GM10847 (cell line): ENCODE data around the gene TMEM167A.

ENCODE experiments used
- POLR2A ChIP-seq: IDR thresholded peaks from 2 replicates; pipeline ENCODE4 v1.6.1; 2011; ENCODE audit not compliant: insufficient read length; ENCODE audit errors: extremely low read depth

The TMEM167A gene

DNA sequence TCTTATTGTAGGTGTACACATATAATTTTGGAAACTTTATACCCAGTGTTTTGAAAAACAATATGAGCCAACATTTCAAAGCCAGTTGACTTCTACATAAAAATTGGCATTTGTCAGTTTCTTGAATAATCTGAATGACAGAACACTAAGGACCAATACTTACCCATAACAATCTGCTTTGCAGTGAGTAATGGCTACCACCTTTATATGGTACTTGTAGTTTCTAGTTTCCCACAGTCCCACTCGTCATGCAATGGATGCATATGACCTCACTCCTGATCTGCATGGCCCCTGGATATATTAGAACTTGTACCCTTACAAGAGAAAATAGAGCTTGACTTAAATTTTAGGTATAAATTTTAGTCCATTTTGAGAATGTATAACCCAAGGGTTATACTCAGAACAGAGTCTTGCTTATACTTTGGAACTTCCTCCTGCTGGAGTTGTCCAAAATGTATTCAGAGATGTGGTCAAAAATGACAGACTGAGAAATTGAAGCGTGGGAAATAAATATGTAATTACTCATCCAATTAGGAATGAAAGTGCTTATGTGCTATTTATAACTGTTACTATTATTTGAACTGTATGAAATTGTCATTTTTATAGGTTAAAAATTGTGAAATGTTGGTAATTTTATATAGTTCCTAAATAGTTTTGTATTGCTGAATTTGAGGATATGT lies 19.6 kb upstream of the TMEM167A start:
- no peak for TF ChIP-seq POLR2A

DNA sequence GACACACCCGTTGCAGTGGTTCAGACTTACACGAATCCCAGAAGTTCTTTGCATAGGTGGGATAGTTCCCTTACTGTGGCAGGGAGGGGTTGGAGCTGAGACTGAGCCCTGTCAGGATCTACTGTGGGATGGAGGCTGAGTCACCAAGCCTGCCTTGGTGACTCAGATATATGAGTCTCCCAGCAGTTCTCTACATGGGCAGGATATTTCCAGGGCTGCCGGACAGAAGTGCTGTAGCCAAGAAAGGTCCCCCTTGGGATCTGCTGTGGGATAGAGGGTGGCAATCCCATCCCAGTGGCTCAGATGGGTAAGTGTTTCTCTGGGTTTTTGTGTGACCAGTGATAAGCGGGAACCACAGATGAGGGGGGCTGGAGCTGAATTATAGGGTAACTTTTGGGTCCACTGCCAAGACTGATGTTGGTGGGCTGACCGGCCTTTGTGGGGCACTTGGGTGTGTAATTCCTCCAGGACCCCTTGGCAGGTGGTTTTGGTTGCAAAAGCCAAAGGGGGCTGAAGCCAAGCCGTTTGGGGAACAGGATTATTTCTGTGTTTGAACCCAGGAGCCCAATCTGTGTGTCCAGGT lies 18.9 kb upstream of the TMEM167A start:
- TF ChIP-seq POLR2A = no peak

DNA sequence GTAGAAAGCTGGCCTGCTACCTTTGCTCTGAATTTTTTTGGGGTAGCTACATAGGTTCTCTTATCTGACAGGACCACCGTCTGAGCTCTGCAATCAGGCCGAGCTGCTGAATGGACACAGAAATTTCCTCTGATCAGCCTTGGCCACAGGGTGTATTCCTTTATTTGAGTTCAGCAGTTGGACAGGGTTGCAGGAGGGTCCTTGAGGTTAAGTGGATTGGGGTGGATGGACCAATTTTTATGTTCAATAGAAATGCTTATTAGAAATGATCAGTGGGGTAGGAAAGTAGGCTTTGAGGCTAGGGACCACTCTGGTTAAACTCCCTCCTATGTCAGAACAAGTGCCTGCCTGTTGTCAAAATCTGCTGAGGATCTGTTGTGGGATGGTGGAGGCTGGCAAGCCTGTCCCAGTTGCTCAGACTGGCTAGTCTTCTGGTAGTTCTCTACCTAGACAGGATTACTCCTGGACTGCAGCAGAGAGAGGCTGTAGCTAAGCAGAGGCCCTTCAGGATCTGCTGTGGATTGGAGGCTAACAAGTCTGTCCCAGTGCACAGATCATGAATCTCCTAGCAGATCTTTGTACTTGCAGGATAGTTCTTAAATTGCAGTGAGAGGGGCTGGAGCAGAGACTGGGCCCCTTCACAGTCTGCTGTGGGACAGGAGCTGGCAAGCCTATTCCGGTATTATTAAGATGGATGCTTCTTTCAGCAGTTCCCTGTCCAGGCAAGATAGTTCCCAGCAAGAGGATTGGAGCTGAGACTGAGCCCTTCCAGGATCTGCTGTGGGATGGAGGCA lies 18.2 kb upstream of the TMEM167A start:
- TF ChIP-seq POLR2A = no peak

DNA sequence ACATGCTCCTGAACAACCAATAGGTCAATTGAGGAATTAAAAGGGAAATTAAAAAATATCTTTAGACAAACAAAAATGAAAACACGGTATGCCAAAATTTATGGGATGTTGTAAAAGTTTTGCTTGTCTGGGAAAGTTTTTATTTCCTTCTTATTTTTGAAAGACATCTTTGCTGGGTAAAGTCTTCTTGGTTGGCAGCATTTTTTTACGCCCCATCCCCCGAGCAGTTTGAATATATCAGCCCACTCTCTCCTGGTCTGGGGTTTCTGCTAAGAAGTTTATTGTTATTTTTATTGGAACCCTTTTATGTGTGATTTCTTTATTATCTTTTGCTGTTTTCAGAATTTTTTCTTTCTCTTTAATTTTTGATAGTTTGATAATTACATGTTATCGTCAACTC lies 16.5 kb upstream of the TMEM167A start:
- TF ChIP-seq POLR2A = no peak

DNA sequence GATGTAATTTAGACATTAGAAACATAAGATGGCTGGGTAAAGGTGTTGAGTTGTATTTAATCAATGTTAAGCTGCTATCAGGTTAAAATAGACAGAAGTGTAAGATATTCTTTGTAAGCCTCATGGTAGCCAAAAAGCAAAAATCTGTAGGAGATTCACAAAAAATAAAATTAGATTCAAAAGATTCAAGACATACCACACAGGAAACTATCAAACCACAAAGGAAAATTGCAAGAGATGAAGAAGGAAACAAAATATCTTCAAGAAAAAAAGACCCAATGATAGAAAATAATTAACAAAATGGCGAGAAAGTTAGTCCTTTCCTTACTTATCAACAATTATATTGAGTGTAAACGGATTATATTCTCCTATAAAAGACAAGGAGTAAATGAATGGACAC lies 15.4 kb upstream of the TMEM167A start:
- TF ChIP-seq POLR2A = no peak

DNA sequence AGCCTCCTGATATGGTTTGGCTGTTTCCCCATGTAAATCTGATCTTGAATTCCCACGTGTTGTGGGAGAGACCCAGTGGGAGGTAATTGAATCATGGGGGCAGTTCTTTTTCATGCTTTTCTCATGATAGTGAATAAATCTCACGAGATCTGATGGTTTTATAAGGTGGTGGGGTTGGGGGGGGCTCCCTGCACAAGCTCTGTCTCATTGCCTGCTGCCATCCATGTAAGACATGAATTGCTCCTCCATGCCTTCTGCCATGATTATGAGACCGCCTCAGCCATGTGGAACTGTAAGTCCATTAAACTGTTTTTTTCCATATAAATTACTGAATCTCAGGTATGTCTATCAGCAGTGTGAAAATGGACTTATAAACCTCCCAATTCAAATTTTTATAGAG lies 13.0 kb upstream of the TMEM167A start:
- no peak for TF ChIP-seq POLR2A

DNA sequence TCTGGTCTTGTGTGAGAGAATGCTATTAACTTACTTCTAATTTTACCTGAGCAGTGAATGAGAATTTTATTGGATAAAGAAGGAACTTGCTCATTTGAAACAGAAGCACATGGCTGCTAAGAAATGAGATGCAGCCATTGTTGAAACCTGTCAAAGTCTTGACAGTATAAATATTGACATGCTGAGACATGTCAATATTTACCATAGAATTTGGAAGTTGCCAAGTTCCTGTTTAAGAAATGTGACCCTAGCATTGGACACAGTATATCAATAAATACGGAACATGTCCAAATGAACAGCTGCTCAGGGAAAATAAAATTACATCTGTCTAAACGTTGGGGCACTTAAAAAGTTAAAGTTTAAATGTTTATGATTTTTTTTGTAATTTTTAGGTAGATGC lies 7.9 kb upstream of the TMEM167A start:
- no peak for TF ChIP-seq POLR2A

DNA sequence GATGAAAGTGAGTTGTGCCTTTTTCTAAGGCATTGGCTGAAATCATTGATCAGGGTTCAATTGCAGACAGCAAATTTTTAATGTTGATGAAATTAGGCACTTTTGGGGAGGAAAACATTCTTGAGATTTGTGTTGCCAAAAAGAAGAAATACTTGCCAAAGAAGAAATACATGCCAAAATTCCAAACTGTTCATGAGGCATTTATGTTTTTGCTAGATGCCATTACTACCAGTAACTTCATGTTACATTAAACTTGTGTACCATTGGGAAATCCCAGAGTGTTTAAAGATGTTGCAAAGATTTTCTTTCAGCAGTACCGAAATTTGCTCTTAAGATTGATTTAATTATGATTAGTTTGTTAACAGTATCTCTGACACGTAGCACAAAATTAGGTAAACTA lies 7.1 kb upstream of the TMEM167A start:
- no peak for TF ChIP-seq POLR2A

DNA sequence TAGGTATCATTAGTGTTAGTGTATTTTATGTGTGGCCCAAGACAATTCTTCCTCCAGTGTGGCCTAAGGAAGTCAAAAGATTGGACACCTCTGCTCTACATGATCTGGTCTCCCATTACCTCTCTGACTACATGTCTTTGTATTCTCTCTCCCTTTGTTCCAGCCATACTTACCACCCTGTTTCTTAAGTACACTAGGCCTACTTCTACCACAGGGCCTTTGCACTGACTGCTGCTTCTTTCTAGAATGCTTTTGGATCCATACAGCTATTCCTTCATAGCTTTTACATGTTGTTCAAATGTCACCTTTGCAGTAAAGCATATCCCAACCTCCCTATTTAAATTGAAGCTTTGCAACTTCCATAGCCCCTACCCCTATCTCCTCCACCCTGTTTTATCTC lies 5.6 kb upstream of the TMEM167A start:
- no peak for TF ChIP-seq POLR2A

DNA sequence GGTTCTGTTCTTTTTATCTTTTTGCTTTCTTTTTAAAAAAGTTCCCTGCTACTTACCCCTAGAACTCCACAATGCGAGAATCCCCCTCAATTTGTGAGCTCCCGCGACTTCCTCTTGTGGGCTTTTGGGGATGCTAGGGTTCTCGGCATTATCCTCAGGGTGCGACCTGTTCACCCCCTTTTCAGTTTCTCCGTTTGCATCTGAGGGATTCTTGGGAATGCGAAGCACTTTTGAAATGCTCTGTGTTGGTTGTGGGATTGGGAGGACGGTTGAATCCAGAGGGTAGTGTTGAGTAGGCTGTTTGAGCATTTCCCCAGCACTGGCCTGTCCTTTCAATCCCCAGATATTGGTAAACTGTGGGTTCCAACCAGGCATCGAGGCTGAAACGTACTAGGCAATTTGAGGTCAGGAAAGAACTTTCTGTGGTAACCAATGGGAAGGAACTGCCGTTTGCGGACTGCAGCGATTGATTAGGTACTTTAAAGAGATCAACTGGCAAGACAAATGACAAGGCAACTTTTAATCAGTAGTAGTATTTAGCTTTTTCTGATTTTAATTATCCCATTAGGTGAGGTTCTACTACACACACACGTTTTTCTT lies 568 bp upstream of the TMEM167A start:
- TF ChIP-seq POLR2A = no peak

DNA sequence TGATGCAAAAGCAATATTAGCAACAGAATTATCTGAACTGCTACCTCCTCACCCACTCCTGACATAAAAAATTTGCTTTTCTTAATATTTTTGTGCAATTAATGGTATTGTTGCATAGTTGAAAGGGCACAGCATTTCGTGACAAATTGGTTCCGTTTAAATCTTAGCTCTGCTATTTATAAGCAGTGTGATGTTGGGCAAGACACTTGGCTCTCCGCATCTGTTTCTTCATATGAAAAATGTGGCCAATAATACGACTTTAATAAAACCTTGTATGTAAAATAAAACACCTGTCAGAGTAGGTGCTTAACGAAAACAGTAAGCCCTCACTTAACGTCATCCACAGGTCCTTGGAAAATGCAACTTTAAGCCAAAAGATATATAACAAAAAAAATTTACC lies 4.2 kb downstream of the TMEM167A start:
- TF ChIP-seq POLR2A = no peak

DNA sequence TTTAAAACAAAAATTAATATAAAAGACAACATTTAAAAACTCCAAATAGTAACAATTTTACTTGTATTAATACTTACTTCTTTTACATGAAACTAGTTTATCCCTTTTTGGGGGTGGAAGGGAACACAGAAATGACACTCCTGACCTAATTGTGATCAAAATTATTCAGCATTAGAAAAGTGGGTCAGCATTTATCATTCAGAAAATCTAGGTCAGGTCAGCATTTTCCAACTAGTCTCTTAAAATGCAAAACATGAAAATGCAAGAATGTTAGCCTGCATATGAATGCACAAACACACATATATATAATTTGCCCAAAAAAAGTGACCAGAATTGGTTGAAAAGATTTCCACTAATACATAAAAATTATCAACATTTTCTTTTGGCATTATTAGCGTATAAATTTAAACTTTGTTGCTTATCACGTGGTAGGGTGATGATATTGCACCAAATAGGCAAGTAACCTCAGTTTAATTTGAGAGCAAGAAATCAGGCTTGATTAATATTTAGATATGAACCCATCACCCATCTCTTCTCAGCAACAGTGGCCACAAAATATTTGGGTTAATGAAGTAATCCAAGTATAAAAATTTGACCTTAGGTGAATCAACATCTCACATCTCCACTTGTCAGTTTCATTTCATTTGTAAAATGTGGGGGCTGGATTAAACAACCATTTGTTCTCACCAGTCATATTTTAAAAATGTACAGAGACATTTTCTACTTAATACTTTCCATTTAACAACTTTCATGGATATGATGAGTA lies 5.7 kb downstream of the TMEM167A start:
- no peak for TF ChIP-seq POLR2A

DNA sequence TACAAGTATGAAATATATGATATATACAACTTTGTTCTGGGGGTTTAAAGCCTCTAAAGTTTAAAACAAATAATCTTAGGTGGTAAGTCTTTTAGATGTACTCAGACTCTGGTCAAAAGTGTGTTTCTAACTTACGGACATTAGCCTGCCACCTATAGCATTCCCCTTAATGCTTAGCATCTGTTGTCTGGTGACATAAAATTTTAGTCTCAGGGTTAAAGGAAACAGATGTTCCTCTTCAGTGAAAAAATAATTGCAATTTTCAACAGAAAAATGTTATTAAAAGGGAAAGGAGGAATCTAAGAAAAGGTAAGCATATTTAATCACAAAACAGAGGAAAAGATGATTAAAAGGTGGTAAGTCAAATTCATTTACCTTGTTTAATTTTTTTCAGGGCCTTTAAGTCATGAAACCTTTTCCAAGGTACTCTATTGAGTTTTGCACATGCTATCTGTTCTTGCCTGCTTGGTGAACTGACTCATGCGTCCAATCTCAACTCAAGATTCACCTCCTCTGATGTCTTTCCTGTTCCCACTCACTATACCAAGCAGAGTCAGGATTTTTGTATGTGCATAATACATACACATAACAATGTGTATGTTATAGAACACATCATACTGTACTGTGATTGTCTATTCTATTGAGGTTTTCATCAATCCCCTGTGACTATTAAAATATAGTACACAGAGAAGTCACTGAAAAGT lies 7.9 kb downstream of the TMEM167A start:
- TF ChIP-seq POLR2A = no peak

DNA sequence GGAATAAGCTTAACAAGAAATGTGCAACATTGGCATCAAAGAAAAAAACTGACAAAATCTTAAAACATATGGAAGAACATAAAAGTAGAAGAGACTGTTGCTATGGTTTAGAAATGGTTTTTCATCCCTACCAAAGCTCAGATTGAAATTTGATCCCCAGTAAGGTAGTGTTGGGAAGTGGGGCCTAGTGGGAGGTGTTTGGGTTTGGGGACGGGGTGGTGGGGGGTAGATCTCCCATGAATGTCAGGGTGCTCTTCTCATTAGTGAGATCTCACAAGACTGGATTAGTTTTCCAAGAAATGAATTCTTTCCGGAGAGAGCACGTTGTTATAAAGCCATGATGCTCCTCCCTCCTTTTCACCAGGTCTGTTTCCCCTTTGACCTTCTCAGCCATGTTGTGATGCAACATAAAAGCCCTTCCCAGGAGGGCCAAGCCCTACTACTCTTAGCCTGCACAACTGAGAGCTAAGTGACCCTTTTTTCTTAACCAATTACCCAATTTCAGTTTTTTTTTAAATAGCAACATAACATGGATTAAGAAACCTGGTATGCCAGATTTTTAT lies 10.6 kb downstream of the TMEM167A start:
- TF ChIP-seq POLR2A = no peak
